ENCODE measurements around the gene SVEP1. TPM values are rescaled to one million over a fixed set of nuclear protein-coding genes. Genes with fewer than 3 reads are reported as not detected.

Gene SVEP1
- total and polyA plus RNA-seq, 2 of the 13 experiments (the other 11 are each of a cell fraction or from before 2014, with no cell fraction given), result not detected

- intact Hi-C loops (cut with micrococcal nuclease; ENCODE audit: unreplicated experiment) (loop anchor here (2.0 kb wide), 1 partner anchor 435 kb away; no protein-coding TSS in a partner anchor), in situ Hi-C loops (cut with HindIII; ENCODE audit: extremely low pct_ligation_motif_present, low pct_unique_long_range_greater_than_20kb) (no loop called here)
- H3K4me2 ChIP-seq (ENCODE audit: low read depth, low read length), result no peak overlapping the region
- H3K27me3 ChIP-seq (ENCODE audit: control insufficient read depth in 1 of 2, insufficient read depth in 2 of 2, low read length in 2 of 2), result no peaks in the 10 kb centered on the region; a peak in 1 of 5 replicates
- H3K9me3 ChIP-seq (ENCODE audit: low read length), result no peaks in the 10 kb centered on the region
- H3K4me3 ChIP-seq (replicated peaks in 1 of 3; ENCODE audit: insufficient read depth in 1 of 3, low read depth in 2 of 3, low read length in 3 of 3), result no peak overlapping the region
- H3K4me1 ChIP-seq (ENCODE audit: insufficient read depth, low read length), result no peaks in the 10 kb centered on the region
- no peaks in the 10 kb centered on the region for H3K36me3 ChIP-seq (replicated peaks in 1 of 2; ENCODE audit: control insufficient read depth in 1 of 2, insufficient read depth in 2 of 2, low read length in 2 of 2)
- H3K9ac ChIP-seq (ENCODE audit: insufficient read depth, low read depth, low read length), result no peak overlapping the region
- H4K20me1 ChIP-seq (ENCODE audit: insufficient read depth, low read length), result no peaks in the 10 kb centered on the region
- 3% methylated on average over 4 of the region's 4 CpGs for WGBS (ENCODE audit: low lambda C conversion rate)
- H2AFZ ChIP-seq (ENCODE audit: low read length), result no peak overlapping the region
- no peak for FAIRE-seq
- ChIA-PET CTCF (ENCODE audit: low intra/inter-chr PET ratio, low total read pairs) (no interaction called here), POLR2A (no interaction called here)
- BruUV-seq (replicated peaks), result no TSS peak
- no peak for DNase-seq (ENCODE audit: low spot score)
- H3K27ac ChIP-seq (ENCODE audit: extremely low read length, insufficient read depth, low read length), result no peak overlapping the region
- no peak for ATAC-seq
- no peaks in the 10 kb centered on the region for H3K79me2 ChIP-seq (ENCODE audit: insufficient read depth, low read length)
- TF ChIP-seq ZNF383 (CRISPR knock-in tag; IDR thresholded peaks at IDR 0.05; ENCODE audit: borderline replicate concordance), result no peak
- TF ChIP-seq AGO2 (optimal IDR thresholded peaks at IDR 0.05; ENCODE audit: low read depth, low read length), result no peak
- TF ChIP-seq ZBTB34 (CRISPR knock-in tag; IDR thresholded peaks at IDR 0.05), result no peak
- no peak for TF ChIP-seq ZNF282 (IDR thresholded peaks at IDR 0.05; ENCODE audit: partially characterized antibody)
- no peak for TF ChIP-seq ZNF616 (CRISPR knock-in tag; IDR thresholded peaks at IDR 0.05; ENCODE audit: low read depth)
- no peak for TF ChIP-seq ZBTB20 (CRISPR knock-in tag; IDR thresholded peaks at IDR 0.05; ENCODE audit: borderline replicate concordance, low read depth)
- no peak for TF ChIP-seq ZHX1 (CRISPR knock-in tag; IDR thresholded peaks at IDR 0.05; ENCODE audit: low read depth)
- no peak for TF ChIP-seq ZSCAN31 (CRISPR knock-in tag; IDR thresholded peaks at IDR 0.05; ENCODE audit: low read depth)
- TF ChIP-seq PRDM10 (CRISPR knock-in tag; IDR thresholded peaks at IDR 0.05; ENCODE audit: low read depth), result no peak
- TF ChIP-seq ZNF180 (CRISPR knock-in tag; IDR thresholded peaks at IDR 0.05; ENCODE audit: borderline replicate concordance, low read depth), result no peak
- TF ChIP-seq PBX3 (CRISPR knock-in tag; IDR thresholded peaks at IDR 0.05; ENCODE audit: borderline replicate concordance), result no peak
- TF ChIP-seq LRRFIP1 (CRISPR knock-in tag; conservative IDR thresholded peaks at IDR 0.05), result no peak
Observed at GRCh38 chr9:110615498-110615897, 36.0 kb upstream of the SVEP1 start.

Measured in HepG2 (cell line).